Measurements from ENCODE around the gene DAAM1. TPM values are rescaled to one million over a fixed set of nuclear protein-coding genes. Genes with fewer than 3 reads are reported as not detected.

The DAAM1 gene
- total RNA-seq, 1 experiment from 2014 or later = 35.3 TPM

GRCh38 chr14:59406454-59407245 is 218.2 kb downstream of the DAAM1 start:
- CTCF ChIA-PET = no interaction called here
- Histone ChIP-seq H3K4me1 (peaks cover 11% of the 10 kb centered on the region), H3K9me3 (no peaks in the 10 kb centered on the region), H3K36me3 (ENCODE audit: control insufficient read depth, insufficient read depth, low read length) (no peaks in the 10 kb centered on the region), H3K4me3 (ENCODE audit: low read depth, low read length) (no peak overlapping the region), H3K27me3 (replicated peaks; ENCODE audit: control insufficient read depth, insufficient read depth, low read length) (no peaks in the 10 kb centered on the region)
- TF ChIP-seq CTCF (IDR thresholded peaks at IDR 0.05; ENCODE audit: insufficient read depth in 1 of 2, low read depth in 1 of 2, low read length in 1 of 2, severe bottlenecking in 1 of 2, unreplicated experiment in 1 of 2) = no peak
- peaks cover 9% of the 10 kb centered on the region for H3K9me3 Mint-ChIP-seq (ENCODE audit: unreplicated experiment)
- no peak overlapping the region for H3K4me3 Mint-ChIP-seq (ENCODE audit: unreplicated experiment)
- H3K4me1 Mint-ChIP-seq (ENCODE audit: low read depth, unreplicated experiment) = peaks cover 7% of the 10 kb centered on the region
- intact Hi-C loops (cut with micrococcal nuclease; ENCODE audit: unreplicated experiment) = no loop called here
- H3K27ac Mint-ChIP-seq (ENCODE audit: unreplicated experiment) = no peak overlapping the region
- no peaks in the 10 kb centered on the region for H3K36me3 Mint-ChIP-seq (ENCODE audit: insufficient read depth, unreplicated experiment)
- DNase-seq = no peak
- POLR2A ChIA-PET = no interaction called here
- peaks cover 22% of the 10 kb centered on the region for H3K27me3 Mint-ChIP-seq (ENCODE audit: insufficient read depth, unreplicated experiment)
- no TSS peak for BruUV-seq (replicated peaks)

GRCh38 chr14:59407246-59408010 is 219.0 kb downstream of the DAAM1 start:
- TF ChIP-seq CTCF (IDR thresholded peaks at IDR 0.05; ENCODE audit: insufficient read depth in 1 of 2, low read depth in 1 of 2, low read length in 1 of 2, severe bottlenecking in 1 of 2, unreplicated experiment in 1 of 2) = no peak
- CTCF ChIA-PET = no interaction called here
- H3K9me3 ChIP-seq = no peaks in the 10 kb centered on the region
- BruUV-seq (replicated peaks) = no TSS peak
- H3K4me3 ChIP-seq (ENCODE audit: low read depth, low read length) = no peak overlapping the region
- H3K27ac Mint-ChIP-seq (ENCODE audit: unreplicated experiment) = no peak overlapping the region
- intact Hi-C loops (cut with micrococcal nuclease; ENCODE audit: unreplicated experiment) = no loop called here
- no peaks in the 10 kb centered on the region for H3K36me3 Mint-ChIP-seq (ENCODE audit: insufficient read depth, unreplicated experiment)
- H3K27me3 Mint-ChIP-seq (ENCODE audit: insufficient read depth, unreplicated experiment) = peaks cover 22% of the 10 kb centered on the region
- POLR2A ChIA-PET = no interaction called here
- H3K4me1 Mint-ChIP-seq (ENCODE audit: low read depth, unreplicated experiment) = peaks cover 7% of the 10 kb centered on the region
- no peaks in the 10 kb centered on the region for H3K36me3 ChIP-seq (ENCODE audit: control insufficient read depth, insufficient read depth, low read length)
- no peaks in the 10 kb centered on the region for H3K27me3 ChIP-seq (replicated peaks; ENCODE audit: control insufficient read depth, insufficient read depth, low read length)
- no peak for DNase-seq
- H3K4me3 Mint-ChIP-seq (ENCODE audit: unreplicated experiment) = no peak overlapping the region
- peaks cover 9% of the 10 kb centered on the region for H3K9me3 Mint-ChIP-seq (ENCODE audit: unreplicated experiment)
- peaks cover 11% of the 10 kb centered on the region for H3K4me1 ChIP-seq

DNA sequence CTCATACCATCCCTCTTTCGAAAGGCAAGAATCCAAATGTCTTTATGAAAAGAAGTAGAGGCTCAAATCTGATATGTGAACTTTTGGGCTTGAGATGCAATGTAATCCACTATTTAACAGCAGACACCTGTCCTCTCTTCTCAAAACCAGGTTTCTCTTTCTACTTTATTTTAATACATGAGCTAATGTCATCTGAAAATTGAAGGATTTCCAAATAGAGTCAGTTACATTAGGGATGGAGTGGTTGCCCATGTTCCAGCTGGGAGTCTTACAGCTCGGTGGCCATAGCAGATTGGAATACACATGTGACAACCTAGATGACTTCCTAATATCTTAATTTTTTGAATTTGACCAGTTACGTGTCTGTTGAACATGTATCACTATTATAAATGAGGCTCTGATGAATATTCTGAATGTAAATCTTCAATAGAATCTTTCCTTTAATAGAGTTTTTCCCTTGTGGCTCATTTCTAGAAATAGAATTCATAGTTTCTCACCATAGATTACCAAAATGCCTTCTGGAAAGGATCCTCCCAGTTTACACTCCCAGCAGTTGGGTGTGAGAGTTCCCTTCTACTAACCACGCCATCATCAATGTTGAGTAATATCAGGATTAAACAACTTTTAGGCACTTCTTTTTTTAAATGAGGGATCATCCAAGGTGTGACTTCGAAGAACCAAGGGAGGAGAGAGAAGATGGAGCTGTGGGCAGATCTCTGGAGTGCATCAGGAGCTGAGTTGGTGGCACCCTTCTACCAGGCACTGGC is 227.6 kb downstream of the DAAM1 start:
- no peaks in the 10 kb centered on the region for H3K4me1 ChIP-seq
- Mint-ChIP-seq H3K4me3 (ENCODE audit: unreplicated experiment) (no peak overlapping the region), H3K27me3 (ENCODE audit: insufficient read depth, unreplicated experiment) (peaks cover 25% of the 10 kb centered on the region), H3K9me3 (ENCODE audit: unreplicated experiment) (no peaks in the 10 kb centered on the region), H3K36me3 (ENCODE audit: insufficient read depth, unreplicated experiment) (no peaks in the 10 kb centered on the region), H3K4me1 (ENCODE audit: low read depth, unreplicated experiment) (no peaks in the 10 kb centered on the region), H3K27ac (ENCODE audit: unreplicated experiment) (no peak overlapping the region)
- H3K36me3 ChIP-seq (ENCODE audit: control insufficient read depth, insufficient read depth, low read length) = no peaks in the 10 kb centered on the region
- intact Hi-C loops (cut with micrococcal nuclease; ENCODE audit: unreplicated experiment) = no loop called here
- DNase-seq = no peak
- no TSS peak for BruUV-seq (replicated peaks)
- no peak for TF ChIP-seq CTCF (IDR thresholded peaks at IDR 0.05; ENCODE audit: insufficient read depth in 1 of 2, low read depth in 1 of 2, low read length in 1 of 2, severe bottlenecking in 1 of 2, unreplicated experiment in 1 of 2)
- ChIA-PET POLR2A (no interaction called here), CTCF (no interaction called here)
- H3K9me3 ChIP-seq = no peaks in the 10 kb centered on the region
- H3K27me3 ChIP-seq (replicated peaks; ENCODE audit: control insufficient read depth, insufficient read depth, low read length) = no peaks in the 10 kb centered on the region
- no peak overlapping the region for H3K4me3 ChIP-seq (ENCODE audit: low read depth, low read length)
